GM18498 (cell line): ENCODE measurements around the gene TSPO2.
"Not testable (repeated sequence)": the region's sequence is repeated elsewhere in the genome, so short reads cannot be mapped to it uniquely, and the experiment has no call there.

ENCODE experiments used
- ATAC-seq: cut with Tn5 transposase; IDR thresholded peaks from one replicate; pipeline ENCODE4 v1.9.1; 2021; ENCODE audit warnings: mild to moderate bottlenecking, moderate library complexity; ENCODE audit not compliant: unreplicated experiment

Gene TSPO2

GRCh38 chr6:41042226-41043055, at the start of gene TSPO2:
Gene TSPO2, plus strand, starts transcription at chr6:41042467. Its CDS starts 519 bp downstream, at chr6:41042986.
- no peak for ATAC-seq

GRCh38 chr6:40992746-40993145, 49.5 kb upstream of the TSPO2 start:
- no peak for ATAC-seq

GRCh38 chr6:40996591-40997233, 45.6 kb upstream of the TSPO2 start:
- no peak for ATAC-seq

- no peak for ATAC-seq
These were observed 44.9 kb upstream of the TSPO2 start for GRCh38 chr6:40997234-40997957.

DNA sequence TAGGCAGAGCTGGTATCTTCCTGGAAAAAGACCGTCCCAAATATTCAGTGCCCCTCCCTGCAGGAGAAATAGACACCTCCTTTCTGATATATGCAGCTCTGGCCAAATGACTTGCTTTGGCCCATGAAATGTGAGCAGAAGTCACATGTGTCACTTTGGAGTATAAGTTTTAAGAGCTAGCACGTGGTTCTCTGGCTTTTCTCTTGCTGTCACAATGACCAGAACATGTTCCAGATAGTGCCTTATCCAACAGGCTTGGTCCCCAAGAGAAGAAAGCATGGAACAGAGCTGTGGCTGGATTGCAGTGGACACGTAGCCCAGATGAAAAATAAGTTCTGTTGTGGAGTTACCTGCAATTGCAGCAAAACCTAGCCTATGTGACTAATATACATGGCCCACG, 43.6 kb upstream of the TSPO2 start:
- no peak for ATAC-seq

- ATAC-seq: no peak
These were observed 42.7 kb upstream of the TSPO2 start for GRCh38 chr6:40999569-40999968.

DNA sequence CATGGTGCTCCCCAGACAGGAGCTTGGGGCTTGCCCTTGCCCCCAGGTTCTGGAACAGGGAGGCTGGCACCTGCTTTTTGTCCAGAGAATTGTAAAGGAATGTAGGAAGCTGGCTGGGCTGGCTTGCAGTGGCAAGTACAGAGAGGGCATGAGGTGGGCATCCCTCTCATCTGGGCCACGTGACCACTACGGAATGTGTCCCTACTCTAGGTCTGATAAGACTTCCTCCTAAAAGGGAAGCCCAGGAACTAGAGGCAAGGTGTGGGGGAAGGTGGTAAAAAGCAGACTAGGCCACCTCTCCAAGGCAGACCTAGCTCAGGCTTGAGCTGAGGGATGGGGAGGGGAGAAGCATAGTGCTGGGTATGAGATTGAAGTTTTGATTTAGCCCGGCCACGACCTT, 42.0 kb upstream of the TSPO2 start:
- ATAC-seq: no peak

DNA sequence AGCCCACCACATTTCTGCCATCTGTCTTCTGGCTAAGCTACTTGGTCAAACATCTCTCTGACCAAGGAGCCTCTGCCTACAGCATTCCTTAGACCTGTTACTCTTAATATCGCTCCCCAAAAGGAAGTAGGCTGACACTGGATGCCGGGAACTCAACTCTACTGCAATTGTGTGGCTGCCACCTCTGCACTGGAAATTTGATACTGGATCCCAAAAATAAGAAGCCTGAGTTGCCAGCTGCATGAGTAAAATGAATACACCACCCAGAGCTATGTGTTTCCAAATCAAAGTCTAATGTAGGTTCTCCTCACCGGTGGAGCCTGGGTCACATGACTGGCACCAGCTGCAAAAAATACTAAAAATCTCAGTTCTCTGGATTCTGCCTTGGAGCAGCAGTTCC, 40.1 kb upstream of the TSPO2 start:
- no peak for ATAC-seq

DNA sequence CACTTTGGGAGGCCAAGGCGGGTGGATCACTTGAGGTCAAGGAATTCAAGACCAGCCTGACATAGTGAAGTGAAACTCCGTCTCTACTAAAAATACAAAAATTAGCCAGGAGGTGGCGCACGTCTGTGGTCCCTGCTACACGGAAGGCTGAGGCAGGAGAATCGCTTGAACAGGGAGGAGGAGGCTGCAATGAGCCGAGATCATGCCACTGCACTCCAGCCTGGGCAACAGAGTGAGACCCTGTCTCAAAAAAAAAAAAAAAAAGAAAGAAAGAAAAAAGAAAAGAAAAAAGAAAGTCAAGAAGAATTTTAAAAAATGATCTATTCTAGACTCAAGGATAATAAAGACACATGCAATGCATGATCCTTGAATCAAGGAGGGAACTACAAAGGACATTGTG, 36.0 kb upstream of the TSPO2 start:
- ATAC-seq: peak; percentile 60

- not testable (repeated sequence) for ATAC-seq
These were observed 35.3 kb upstream of the TSPO2 start for GRCh38 chr6:41006980-41007379.

GRCh38 chr6:41008011-41008410, 34.3 kb upstream of the TSPO2 start:
- ATAC-seq: no peak

GRCh38 chr6:41009669-41010068, 32.6 kb upstream of the TSPO2 start:
- ATAC-seq: no peak

DNA sequence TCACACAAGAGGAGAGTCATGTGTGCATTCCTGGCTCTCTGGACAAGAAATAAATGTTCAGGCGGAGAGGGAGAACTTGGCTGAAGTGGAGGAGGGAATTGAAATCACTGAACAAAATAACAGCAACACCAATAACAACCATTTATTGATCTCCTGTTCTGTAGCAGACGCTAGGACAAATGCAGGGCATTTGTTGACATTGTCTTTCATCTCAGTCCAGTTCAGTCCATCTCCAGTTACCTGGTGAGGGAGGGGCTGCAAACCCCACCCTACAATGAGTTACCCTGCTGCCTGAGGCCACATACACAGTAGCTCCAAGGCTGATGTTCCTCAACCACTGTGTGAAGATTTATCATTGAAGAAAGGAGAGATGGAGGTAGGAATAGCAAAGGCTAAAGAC, 30.6 kb upstream of the TSPO2 start:
- ATAC-seq: no peak

- no peak for ATAC-seq
These were observed 28.7 kb upstream of the TSPO2 start for GRCh38 chr6:41013466-41014153.

DNA sequence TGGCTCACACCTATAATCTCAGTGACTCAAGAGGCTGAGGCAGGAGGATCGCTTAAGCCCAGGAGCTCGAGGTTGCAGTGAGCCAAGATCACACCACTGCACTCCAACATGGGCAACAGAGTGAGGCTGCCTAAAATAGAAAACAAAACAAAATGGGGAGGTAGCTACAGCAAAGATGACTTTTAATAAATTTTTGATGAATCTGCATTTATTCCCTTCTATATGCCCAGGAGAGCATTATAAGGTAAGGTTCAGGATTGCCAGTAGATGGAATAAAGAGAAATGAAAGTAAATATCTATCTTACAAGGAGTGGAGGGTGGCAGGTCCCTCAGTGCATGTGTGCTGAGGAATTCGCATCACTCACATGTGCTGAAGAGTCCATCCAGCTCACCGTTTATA, 27.5 kb upstream of the TSPO2 start:
- no peak for ATAC-seq

- ATAC-seq: not testable (repeated sequence)
These were observed 26.4 kb upstream of the TSPO2 start for GRCh38 chr6:41015860-41016259.

DNA sequence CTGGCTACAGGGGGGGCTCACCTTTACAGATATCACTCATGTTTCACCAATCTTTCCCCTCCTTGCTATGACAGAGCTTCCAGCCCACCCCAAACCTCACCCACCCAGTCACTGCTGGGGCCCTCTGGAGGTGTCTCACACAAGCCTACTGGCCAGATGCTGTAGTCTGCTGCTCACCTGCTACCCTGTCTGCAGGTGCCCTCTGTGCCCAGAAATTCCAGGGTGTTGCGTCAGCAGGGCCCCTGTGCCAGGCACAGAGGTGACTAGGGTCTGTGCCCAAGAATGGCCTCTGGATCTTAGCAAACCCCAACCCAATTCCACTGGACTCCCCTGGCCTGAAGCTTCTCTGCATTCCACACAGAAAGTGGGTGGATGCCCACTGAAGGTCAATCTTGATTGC, 24.6 kb upstream of the TSPO2 start:
- no peak for ATAC-seq

GRCh38 chr6:41021832-41022231, 20.4 kb upstream of the TSPO2 start:
- no peak for ATAC-seq

DNA sequence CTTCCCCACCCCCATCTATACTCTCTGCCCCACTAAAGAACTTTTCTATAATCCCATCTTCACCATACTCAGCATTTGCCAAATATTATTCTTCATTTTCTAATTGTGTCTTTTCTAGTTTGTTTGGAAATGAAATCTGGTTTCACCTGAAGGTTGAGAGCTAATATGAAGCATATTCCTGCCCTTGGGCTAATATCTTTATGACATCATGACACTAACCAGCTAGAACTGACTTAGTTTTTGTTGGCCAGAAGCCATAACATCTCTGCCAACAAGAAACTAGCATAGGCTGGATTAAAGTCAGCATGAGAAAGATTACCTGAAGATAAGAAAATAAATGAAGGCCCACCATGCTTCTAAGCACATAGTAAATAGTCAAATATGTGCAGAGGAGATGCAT, 20.0 kb upstream of the TSPO2 start:
- ATAC-seq: no peak

GRCh38 chr6:41023114-41023513, 19.2 kb upstream of the TSPO2 start:
- no peak for ATAC-seq

GRCh38 chr6:41025966-41026530, 16.2 kb upstream of the TSPO2 start:
- no peak for ATAC-seq
